Thyroid gland (tissue), 4 donors: ENCODE data around the gene TMEM74B. TPM values are rescaled to one million over a fixed set of nuclear protein-coding genes. Genes with fewer than 3 reads are reported as not detected.

Source experiments
- DNase-seq, 2 donors: peaks; one replicate each; pipeline ENCODE4 v3.0.0-alpha.2; 2019
- H3K27ac ChIP-seq, 3 donors: fragments of 200-600 bp; sonication (generic); 1 replicate in 2 of 3; 2 replicates in 1 of 3; pipeline ENCODE4 v1.5.1; 2016 to 2019; ENCODE audit warnings: mild to moderate bottlenecking in 1 of 3, moderate library complexity in 1 of 3
- H3K27me3 ChIP-seq: fragments of 200-600 bp; sonication (generic); one replicate; pipeline ENCODE4 v1.5.1; 2019
- H3K36me3 ChIP-seq, 2 donors: fragments of 200-600 bp; sonication (generic); one replicate each; pipeline ENCODE4 v1.5.1; 2016 to 2019
- H3K4me1 ChIP-seq, 2 donors: fragments of 200-600 bp; sonication (generic); one replicate each; pipeline ENCODE4 v1.5.1; 2017 to 2019
- H3K4me3 ChIP-seq, 3 donors: fragments of 200-600 bp; sonication (generic); replicated peaks in 1 of 3; 1 replicate in 2 of 3; 2 replicates in 1 of 3; pipeline ENCODE4 v1.5.1; 2016; ENCODE audit warnings: mild to moderate bottlenecking in 1 of 3
- H3K9me3 ChIP-seq: fragments of 200-600 bp; sonication (generic); one replicate; pipeline ENCODE4 v1.5.1; 2017
- POLR2A ChIP-seq, 2 donors: fragments of 450-650 bp; IDR thresholded peaks; one replicate each; pipeline ENCODE4 v1.6.1; 2017; ENCODE audit warnings: antibody characterized with exemption in 2 of 2, mild to moderate bottlenecking in 2 of 2, moderate library complexity in 1 of 2
- WGBS, 2 donors: methylation state at CpG; one replicate each; pipeline ENCODE4 v1.1.5; 2017; 5-methylcytosine and 5-hydroxymethylcytosine counted together
- intact Hi-C: fragments of 100-400 bp; cut with DNase I; formaldehyde crosslinking; loops from one replicate; pipeline ENCODE4 v1.15.1; 2023
- total RNA-seq, 4 donors: library from RNA; depleted of rRNA; stranded (reverse); fragments of >200 nt; gene quantifications; one replicate each; pipeline ENCODE4 v1.2.3, GENCODE V29; 2016
- TF ChIP-seq, protein P1 (sequence below), 6 experiments: fragments of 200-600 bp in 3 of 6; fragments of 450-650 bp in 3 of 6; sonication (generic) in 3 of 6; IDR thresholded peaks; one replicate each; pipeline ENCODE4 v1.5.1; 2016 to 2019; ENCODE audit warnings: antibody characterized with exemption in 6 of 6, mild to moderate bottlenecking in 2 of 6, inconsistent platforms in 1 of 6, moderate library complexity in 1 of 6

TMEM74B gene
- total RNA-seq, 4 donors from 2014 or later = 0.63 to 2.7 (median 1.8) TPM

DNA sequence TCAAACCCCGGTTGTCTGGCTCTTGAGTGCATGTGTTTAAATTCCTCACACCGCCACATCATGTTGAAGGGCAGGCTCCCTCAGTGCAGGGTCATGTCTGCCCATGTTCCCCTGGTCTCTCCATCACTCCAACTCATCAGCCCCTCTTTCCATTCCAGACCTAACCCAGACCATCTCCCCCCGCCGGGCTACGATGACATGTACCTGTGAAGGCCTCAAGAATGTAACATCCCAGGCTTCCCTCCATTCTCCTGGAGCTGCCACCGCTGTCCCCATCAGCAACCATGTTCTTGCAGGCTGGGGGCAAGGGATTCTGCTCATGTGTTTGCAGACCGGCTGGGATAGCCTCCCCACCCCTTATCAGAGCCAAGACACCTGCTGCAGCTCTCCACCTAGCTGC, 19.9 kb downstream of the TMEM74B start:
- 97% methylated on average over 7 of the region's 7 CpGs for WGBS, 2 donors
- H3K27me3 ChIP-seq = no peaks in the 10 kb centered on the region
- no peaks in the 10 kb centered on the region for H3K4me1 ChIP-seq
- no peaks in the 10 kb centered on the region for H3K9me3 ChIP-seq
- H3K4me3 ChIP-seq = no peak overlapping the region
- no peak for DNase-seq
- no peak overlapping the region for H3K27ac ChIP-seq
- H3K36me3 ChIP-seq = peaks cover 64 to 66% of the 10 kb centered on the region in 2 donors
- TF ChIP-seq POLR2A (IDR thresholded peaks at IDR 0.05) = no peak
- TF ChIP-seq, protein P1, sequence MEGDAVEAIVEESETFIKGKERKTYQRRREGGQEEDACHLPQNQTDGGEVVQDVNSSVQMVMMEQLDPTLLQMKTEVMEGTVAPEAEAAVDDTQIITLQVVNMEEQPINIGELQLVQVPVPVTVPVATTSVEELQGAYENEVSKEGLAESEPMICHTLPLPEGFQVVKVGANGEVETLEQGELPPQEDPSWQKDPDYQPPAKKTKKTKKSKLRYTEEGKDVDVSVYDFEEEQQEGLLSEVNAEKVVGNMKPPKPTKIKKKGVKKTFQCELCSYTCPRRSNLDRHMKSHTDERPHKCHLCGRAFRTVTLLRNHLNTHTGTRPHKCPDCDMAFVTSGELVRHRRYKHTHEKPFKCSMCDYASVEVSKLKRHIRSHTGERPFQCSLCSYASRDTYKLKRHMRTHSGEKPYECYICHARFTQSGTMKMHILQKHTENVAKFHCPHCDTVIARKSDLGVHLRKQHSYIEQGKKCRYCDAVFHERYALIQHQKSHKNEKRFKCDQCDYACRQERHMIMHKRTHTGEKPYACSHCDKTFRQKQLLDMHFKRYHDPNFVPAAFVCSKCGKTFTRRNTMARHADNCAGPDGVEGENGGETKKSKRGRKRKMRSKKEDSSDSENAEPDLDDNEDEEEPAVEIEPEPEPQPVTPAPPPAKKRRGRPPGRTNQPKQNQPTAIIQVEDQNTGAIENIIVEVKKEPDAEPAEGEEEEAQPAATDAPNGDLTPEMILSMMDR (IDR thresholded peaks at IDR 0.05) = no peak
- intact Hi-C loops = no loop called here

DNA sequence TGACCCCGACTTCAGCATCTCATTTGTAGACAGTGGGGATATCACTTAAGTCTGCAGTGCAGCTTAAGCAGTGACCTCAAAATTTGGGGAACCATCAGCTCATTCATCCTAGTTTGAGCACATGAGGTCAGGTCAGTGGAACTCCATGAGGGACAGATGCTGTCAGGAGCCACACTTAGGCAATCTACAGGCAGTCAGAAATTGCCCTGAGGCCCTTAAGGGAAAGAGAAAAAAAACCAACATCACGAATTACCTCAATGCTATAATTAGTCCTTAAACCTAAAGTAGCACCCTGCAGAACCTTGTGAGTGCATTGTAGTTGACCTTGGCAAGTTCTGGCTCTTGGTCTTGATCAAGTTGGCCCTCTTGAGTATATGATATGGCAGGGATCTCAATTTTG, 21.1 kb downstream of the TMEM74B start:
- Histone ChIP-seq H3K27ac (no peak overlapping the region), H3K9me3 (no peaks in the 10 kb centered on the region), H3K36me3 (peaks cover 57 to 58% of the 10 kb centered on the region in 2 donors), H3K27me3 (no peaks in the 10 kb centered on the region), H3K4me1 (no peaks in the 10 kb centered on the region), H3K4me3 (no peak overlapping the region)
- intact Hi-C loops = no loop called here
- no peak for TF ChIP-seq POLR2A (IDR thresholded peaks at IDR 0.05)
- TF ChIP-seq, protein P1 (IDR thresholded peaks at IDR 0.05) = no peak
- WGBS, 2 donors = 79 to 93% methylated on average over 2 of the region's 2 CpGs
- no peak for DNase-seq

DNA sequence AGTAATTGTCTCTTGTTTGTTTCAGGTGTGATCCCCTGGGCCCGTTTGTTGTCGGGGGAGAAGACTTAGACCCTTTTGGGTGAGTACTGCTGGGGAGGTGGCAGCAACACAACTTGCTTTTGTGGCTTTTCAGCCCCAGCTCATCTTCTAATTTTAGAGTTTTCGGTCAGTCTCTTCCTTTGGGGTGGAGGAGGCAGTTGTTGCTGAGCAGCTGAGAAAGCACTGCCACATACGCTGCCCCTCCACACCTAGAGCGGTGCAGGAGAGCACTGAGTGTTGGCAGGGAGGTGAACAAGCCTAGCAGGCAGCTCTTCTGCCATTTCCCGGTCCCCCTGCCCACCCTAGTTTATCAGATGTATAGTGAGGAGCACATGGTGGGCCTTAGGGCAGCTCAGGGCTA, 21.7 kb downstream of the TMEM74B start:
- Histone ChIP-seq H3K27ac (no peak overlapping the region), H3K4me1 (no peaks in the 10 kb centered on the region), H3K4me3 (no peak overlapping the region), H3K27me3 (no peaks in the 10 kb centered on the region), H3K36me3 (peaks cover 52 to 53% of the 10 kb centered on the region in 2 donors), H3K9me3 (no peaks in the 10 kb centered on the region)
- TF ChIP-seq, protein P1 (IDR thresholded peaks at IDR 0.05) = no peak
- TF ChIP-seq POLR2A (IDR thresholded peaks at IDR 0.05) = no peak
- WGBS, 2 donors = 98 to 100% methylated on average over 5 to 6 of the region's 6 CpGs
- intact Hi-C loops = no loop called here
- DNase-seq = no peak

DNA sequence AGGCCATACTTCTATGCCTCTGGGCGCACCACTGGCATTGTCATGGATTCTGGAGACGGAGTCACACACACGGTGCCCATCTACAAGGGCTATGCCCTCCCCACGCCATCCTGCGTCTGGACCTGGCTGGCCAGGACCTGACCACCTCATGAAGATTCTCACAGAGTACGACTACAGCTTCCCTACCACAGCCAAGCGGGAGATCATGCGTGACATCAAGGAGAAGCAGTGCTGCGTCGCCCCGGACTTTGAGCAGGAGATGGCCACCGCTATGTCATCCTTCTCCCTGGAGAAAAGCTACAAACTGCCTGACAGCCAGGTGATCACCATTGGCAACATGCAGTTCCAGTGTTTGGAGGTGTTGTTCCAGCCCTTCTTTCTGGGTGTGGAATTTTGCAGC, 23.8 kb downstream of the TMEM74B start:
- Histone ChIP-seq H3K27me3 (no peaks in the 10 kb centered on the region), H3K4me1 (no peaks in the 10 kb centered on the region), H3K9me3 (no peaks in the 10 kb centered on the region), H3K36me3 (peaks cover 36 to 43% of the 10 kb centered on the region in 2 donors), H3K4me3 (no peak overlapping the region), H3K27ac (no peak overlapping the region)
- TF ChIP-seq POLR2A (IDR thresholded peaks at IDR 0.05) = no peak
- TF ChIP-seq, protein P1 (IDR thresholded peaks at IDR 0.05) = no peak
- DNase-seq = no peak
- intact Hi-C loops = no loop called here
- 96% methylated on average over 12 of the region's 12 CpGs for WGBS, 2 donors

DNA sequence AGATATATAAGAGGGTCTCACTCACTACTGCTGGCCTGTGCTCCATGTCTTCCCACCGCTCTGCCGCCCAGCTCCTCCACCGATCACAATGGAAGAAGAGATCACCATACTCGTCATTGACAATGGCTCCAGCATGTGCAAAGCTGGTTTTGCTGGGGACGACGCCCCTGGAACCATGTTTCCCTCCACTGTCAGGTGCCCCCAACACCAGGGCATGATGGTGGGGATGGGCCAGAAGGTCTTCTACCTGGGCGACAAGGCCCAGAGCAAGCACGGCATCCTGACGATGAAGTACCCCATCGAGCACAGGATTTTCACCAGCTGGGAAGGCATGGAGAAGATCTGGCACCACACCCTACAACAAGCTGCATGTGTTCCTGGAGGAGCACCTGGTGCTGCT, 24.3 kb downstream of the TMEM74B start:
- no peak for DNase-seq
- TF ChIP-seq POLR2A (IDR thresholded peaks at IDR 0.05) = no peak
- TF ChIP-seq, protein P1 (IDR thresholded peaks at IDR 0.05) = no peak
- 95% methylated on average over 7 to 10 of the region's 10 CpGs for WGBS, 2 donors
- H3K27me3 ChIP-seq = no peaks in the 10 kb centered on the region
- H3K4me3 ChIP-seq = no peak overlapping the region
- H3K4me1 ChIP-seq = no peaks in the 10 kb centered on the region
- peaks cover 31 to 39% of the 10 kb centered on the region in 2 donors for H3K36me3 ChIP-seq
- intact Hi-C loops = no loop called here
- H3K27ac ChIP-seq = no peak overlapping the region
- no peaks in the 10 kb centered on the region for H3K9me3 ChIP-seq
